K562 (cell line): ENCODE data around the gene P2RY11. TPM values are rescaled to one million over a fixed set of nuclear protein-coding genes. Genes with fewer than 3 reads are reported as not detected.

Source experiments
- ARHGAP35 ChIP-seq: fragments of 450-650 bp; IDR thresholded peaks from 2 replicates; pipeline ENCODE4 v1.6.1; 2018; ENCODE audit not compliant: partially characterized antibody
- CBFA2T3 ChIP-seq: fragments of 450-650 bp; IDR thresholded peaks from 2 replicates; pipeline ENCODE4 v1.6.1; 2017
- ETV6 ChIP-seq, 3 experiments: fragments of 150-350 bp in 1 of 3; sonication (generic) in 1 of 3; formaldehyde crosslinking in 1 of 3; IDR thresholded peaks; 2 replicates each; pipeline versions ENCODE4 v1.6.1 to v1.8.0; 2014 to 2022; ENCODE audit warnings: borderline replicate concordance in 2 of 3, low read depth in 2 of 3, antibody characterized with exemption in 1 of 3, low read length in 1 of 3, mild to moderate bottlenecking in 1 of 3, missing genetic modification reagents in 1 of 3
- MAFK ChIP-seq: IDR thresholded peaks from 2 replicates; pipeline ENCODE4 v1.6.1; 2011; ENCODE audit warnings: low read length, improper control_type of control experiment
- MTF1 ChIP-seq: fragments of 250-450 bp; sonication (Bioruptor Pico); IDR thresholded peaks from 2 replicates; pipeline ENCODE4 v1.9.0; 2021; ENCODE audit warnings: moderate library complexity, mild to moderate bottlenecking, inconsistent platforms, borderline replicate concordance
- MYBL2 ChIP-seq, 2 experiments: fragments of 450-650 bp in 1 of 2; sonication (generic) in 1 of 2; formaldehyde crosslinking in 1 of 2; IDR thresholded peaks; 2 replicates each; pipeline versions ENCODE4 v1.6.1 to v1.8.1; 2017 to 2022; ENCODE audit warnings: borderline replicate concordance in 1 of 2, inconsistent platforms in 1 of 2, low read depth in 1 of 2, mild to moderate bottlenecking in 1 of 2, missing genetic modification reagents in 1 of 2, moderate library complexity in 1 of 2
- PHTF2 ChIP-seq: fragments of 250-450 bp; sonication (Bioruptor Pico); IDR thresholded peaks from 2 replicates; pipeline ENCODE4 v1.5.0; 2021; ENCODE audit warnings: mild to moderate bottlenecking
- SAFB ChIP-seq: fragments of 200-400 bp; formaldehyde crosslinking; IDR thresholded peaks from 2 replicates; pipeline ENCODE4 v1.6.1; 2017; ENCODE audit warnings: low read depth, low read length, borderline replicate concordance
- SNIP1 ChIP-seq: fragments of 450-650 bp; IDR thresholded peaks from 2 replicates; pipeline ENCODE4 v1.7.1; 2017; ENCODE audit warnings: low read depth, mild to moderate bottlenecking
- STAT5B ChIP-seq: fragments of 250-450 bp; sonication (Bioruptor Pico); IDR thresholded peaks from 2 replicates; pipeline ENCODE4 v1.8.0; 2021; ENCODE audit warnings: mild to moderate bottlenecking, inconsistent platforms
- ZNF77 ChIP-seq: fragments of 250-450 bp; sonication (Bioruptor Pico); IDR thresholded peaks from 2 replicates; pipeline ENCODE4 v1.5.0; 2020
- ZNF785 ChIP-seq: fragments of 250-450 bp; sonication (Bioruptor Pico); IDR thresholded peaks from 2 replicates; pipeline ENCODE4 v1.4.0; 2020; ENCODE audit warnings: mild to moderate bottlenecking
- polyA plus RNA-seq, 8 experiments: library from polyadenylated mRNA; depleted of rRNA in 4 of 8; stranded (reverse) in 5 of 8; unstranded in 3 of 8; fragments of >200 nt; fragmentation: Nextera tagmentation in 2 of 8; fragmentation: Illumina TruSeq in 1 of 8; extraction: Ambion mirVana in 2 of 8; extraction: Trizol in 1 of 8; gene quantifications; 2 replicates each; pipeline versions ENCODE4 v1.2.1 to v1.2.3, GENCODE V29; 2011 to 2014; ENCODE audit warnings: inconsistent platforms in 1 of 8, missing spikeins in 1 of 8
- total RNA-seq, 7 experiments: library from RNA; depleted of rRNA in 6 of 7; stranded (reverse); fragments of >200 nt in 6 of 7; fragmentation: Illumina TruSeq in 2 of 7; extraction: Trizol in 2 of 7; gene quantifications; 2 replicates each; pipeline versions ENCODE4 v1.2.1 to v1.2.3, GENCODE V29; 2011 to 2021; ENCODE audit warnings: low replicate concordance in 1 of 7
- TF ChIP-seq, protein P1 (sequence below): fragments of 450-650 bp; IDR thresholded peaks from 2 replicates; pipeline ENCODE4 v1.6.1; 2017; ENCODE audit warnings: antibody characterized with exemption, mild to moderate bottlenecking
- TF ChIP-seq, protein P2 (sequence below): sonication (generic); formaldehyde crosslinking; IDR thresholded peaks from 2 replicates; pipeline ENCODE4 v1.8.0; 2023; ENCODE audit warnings: missing genetic modification reagents, mild to moderate bottlenecking, borderline replicate concordance
- TF ChIP-seq, protein P3 (sequence below): sonication (generic); formaldehyde crosslinking; IDR thresholded peaks from 2 replicates; pipeline ENCODE4 v1.8.1; 2023; ENCODE audit warnings: mild to moderate bottlenecking, missing genetic modification reagents

Gene P2RY11
- total and polyA plus RNA-seq, 9 of the 15 experiments (the other 6 are each of a cell fraction or from before 2014, with no cell fraction given) = 0.03 to 10.1 (median 1.5) TPM

DNA sequence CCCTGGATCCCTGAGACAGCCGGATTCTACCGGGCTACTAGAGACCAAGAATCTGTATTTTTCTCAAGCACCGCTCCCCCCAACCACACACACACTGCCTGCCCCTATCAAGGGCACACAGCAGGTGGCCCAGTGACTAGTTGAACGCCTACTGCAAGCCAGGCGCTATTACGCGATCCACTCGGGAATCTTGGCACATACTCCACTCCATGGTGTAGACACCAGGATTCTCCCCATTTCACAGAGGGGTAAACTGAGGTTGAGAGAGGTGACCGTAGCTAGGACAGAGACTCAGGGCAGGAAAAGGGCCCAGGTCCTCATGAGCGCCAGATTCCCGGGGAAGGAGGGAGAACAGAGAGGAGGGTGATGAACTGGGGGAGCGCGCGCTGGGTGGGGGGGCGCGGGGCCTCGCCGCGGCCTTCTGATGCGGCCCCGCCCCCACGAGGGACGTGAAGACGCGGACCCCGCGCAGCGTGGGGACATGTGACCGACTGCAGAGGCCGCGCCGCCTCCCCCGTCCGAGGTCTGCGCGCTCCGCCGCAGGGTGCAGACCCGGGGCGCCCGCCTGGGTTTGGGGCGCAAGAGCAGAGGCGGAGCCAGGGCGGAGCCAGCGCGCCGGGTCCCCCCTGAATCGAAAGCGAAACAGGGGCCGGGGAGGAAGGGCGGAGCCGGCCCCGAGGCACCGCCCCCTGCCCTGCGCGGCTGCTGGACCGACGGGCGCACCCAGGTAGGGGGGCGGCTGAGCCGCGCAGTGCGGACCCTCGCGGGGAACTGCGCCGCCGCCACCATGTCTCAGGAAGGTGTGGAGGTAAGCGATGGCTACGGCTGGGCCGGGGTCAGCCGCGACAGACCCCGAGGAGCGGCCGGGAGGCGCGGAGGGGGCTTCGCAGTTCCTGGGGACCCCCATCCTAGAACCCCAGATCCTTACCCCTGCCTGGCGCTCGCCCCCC is 25.6 kb upstream of the P2RY11 start, which contains the start of gene SHFL (continued):
- no peak for TF ChIP-seq ETV6 (IDR thresholded peaks at IDR 0.05; ENCODE audit: borderline replicate concordance in 1 of 2, low read depth in 2 of 2, low read length in 1 of 2)
- TF ChIP-seq ETV6 (CRISPR knock-in tag; IDR thresholded peaks at IDR 0.05; ENCODE audit: borderline replicate concordance) = no peak
- TF ChIP-seq STAT5B = no peak
- no peak for TF ChIP-seq MAFK
- no peak for TF ChIP-seq PHTF2
- TF ChIP-seq, protein P1, sequence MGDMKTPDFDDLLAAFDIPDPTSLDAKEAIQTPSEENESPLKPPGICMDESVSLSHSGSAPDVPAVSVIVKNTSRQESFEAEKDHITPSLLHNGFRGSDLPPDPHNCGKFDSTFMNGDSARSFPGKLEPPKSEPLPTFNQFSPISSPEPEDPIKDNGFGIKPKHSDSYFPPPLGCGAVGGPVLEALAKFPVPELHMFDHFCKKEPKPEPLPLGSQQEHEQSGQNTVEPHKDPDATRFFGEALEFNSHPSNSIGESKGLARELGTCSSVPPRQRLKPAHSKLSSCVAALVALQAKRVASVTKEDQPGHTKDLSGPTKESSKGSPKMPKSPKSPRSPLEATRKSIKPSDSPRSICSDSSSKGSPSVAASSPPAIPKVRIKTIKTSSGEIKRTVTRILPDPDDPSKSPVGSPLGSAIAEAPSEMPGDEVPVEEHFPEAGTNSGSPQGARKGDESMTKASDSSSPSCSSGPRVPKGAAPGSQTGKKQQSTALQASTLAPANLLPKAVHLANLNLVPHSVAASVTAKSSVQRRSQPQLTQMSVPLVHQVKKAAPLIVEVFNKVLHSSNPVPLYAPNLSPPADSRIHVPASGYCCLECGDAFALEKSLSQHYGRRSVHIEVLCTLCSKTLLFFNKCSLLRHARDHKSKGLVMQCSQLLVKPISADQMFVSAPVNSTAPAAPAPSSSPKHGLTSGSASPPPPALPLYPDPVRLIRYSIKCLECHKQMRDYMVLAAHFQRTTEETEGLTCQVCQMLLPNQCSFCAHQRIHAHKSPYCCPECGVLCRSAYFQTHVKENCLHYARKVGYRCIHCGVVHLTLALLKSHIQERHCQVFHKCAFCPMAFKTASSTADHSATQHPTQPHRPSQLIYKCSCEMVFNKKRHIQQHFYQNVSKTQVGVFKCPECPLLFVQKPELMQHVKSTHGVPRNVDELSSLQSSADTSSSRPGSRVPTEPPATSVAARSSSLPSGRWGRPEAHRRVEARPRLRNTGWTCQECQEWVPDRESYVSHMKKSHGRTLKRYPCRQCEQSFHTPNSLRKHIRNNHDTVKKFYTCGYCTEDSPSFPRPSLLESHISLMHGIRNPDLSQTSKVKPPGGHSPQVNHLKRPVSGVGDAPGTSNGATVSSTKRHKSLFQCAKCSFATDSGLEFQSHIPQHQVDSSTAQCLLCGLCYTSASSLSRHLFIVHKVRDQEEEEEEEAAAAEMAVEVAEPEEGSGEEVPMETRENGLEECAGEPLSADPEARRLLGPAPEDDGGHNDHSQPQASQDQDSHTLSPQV = no peak
- TF ChIP-seq, protein P2, sequence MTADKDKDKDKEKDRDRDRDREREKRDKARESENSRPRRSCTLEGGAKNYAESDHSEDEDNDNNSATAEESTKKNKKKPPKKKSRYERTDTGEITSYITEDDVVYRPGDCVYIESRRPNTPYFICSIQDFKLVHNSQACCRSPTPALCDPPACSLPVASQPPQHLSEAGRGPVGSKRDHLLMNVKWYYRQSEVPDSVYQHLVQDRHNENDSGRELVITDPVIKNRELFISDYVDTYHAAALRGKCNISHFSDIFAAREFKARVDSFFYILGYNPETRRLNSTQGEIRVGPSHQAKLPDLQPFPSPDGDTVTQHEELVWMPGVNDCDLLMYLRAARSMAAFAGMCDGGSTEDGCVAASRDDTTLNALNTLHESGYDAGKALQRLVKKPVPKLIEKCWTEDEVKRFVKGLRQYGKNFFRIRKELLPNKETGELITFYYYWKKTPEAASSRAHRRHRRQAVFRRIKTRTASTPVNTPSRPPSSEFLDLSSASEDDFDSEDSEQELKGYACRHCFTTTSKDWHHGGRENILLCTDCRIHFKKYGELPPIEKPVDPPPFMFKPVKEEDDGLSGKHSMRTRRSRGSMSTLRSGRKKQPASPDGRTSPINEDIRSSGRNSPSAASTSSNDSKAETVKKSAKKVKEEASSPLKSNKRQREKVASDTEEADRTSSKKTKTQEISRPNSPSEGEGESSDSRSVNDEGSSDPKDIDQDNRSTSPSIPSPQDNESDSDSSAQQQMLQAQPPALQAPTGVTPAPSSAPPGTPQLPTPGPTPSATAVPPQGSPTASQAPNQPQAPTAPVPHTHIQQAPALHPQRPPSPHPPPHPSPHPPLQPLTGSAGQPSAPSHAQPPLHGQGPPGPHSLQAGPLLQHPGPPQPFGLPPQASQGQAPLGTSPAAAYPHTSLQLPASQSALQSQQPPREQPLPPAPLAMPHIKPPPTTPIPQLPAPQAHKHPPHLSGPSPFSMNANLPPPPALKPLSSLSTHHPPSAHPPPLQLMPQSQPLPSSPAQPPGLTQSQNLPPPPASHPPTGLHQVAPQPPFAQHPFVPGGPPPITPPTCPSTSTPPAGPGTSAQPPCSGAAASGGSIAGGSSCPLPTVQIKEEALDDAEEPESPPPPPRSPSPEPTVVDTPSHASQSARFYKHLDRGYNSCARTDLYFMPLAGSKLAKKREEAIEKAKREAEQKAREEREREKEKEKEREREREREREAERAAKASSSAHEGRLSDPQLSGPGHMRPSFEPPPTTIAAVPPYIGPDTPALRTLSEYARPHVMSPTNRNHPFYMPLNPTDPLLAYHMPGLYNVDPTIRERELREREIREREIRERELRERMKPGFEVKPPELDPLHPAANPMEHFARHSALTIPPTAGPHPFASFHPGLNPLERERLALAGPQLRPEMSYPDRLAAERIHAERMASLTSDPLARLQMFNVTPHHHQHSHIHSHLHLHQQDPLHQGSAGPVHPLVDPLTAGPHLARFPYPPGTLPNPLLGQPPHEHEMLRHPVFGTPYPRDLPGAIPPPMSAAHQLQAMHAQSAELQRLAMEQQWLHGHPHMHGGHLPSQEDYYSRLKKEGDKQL = no peak
- no peak for TF ChIP-seq MTF1 (CRISPR knock-in tag)
- TF ChIP-seq CBFA2T3 = no peak
- TF ChIP-seq ARHGAP35 = no peak
- no peak for TF ChIP-seq ZNF785
- no peak for TF ChIP-seq ZNF77
- no peak for TF ChIP-seq MYBL2 (IDR thresholded peaks at IDR 0.05; ENCODE audit: low read depth)
- no peak for TF ChIP-seq MYBL2 (CRISPR knock-in tag; IDR thresholded peaks at IDR 0.05; ENCODE audit: borderline replicate concordance)
- TF ChIP-seq, protein P3, sequence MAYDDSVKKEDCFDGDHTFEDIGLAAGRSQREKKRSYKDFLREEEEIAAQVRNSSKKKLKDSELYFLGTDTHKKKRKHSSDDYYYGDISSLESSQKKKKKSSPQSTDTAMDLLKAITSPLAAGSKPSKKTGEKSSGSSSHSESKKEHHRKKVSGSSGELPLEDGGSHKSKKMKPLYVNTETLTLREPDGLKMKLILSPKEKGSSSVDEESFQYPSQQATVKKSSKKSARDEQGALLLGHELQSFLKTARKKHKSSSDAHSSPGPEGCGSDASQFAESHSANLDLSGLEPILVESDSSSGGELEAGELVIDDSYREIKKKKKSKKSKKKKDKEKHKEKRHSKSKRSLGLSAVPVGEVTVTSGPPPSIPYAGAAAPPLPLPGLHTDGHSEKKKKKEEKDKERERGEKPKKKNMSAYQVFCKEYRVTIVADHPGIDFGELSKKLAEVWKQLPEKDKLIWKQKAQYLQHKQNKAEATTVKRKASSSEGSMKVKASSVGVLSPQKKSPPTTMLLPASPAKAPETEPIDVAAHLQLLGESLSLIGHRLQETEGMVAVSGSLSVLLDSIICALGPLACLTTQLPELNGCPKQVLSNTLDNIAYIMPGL (CRISPR knock-in tag) = no peak
- TF ChIP-seq SNIP1 = no peak
- peak; percentile 54; the same call in 1 of the 2 replicates for TF ChIP-seq SAFB
